ENCODE measurements around the gene C6orf47. TPM values are rescaled to one million over a fixed set of nuclear protein-coding genes. Genes with fewer than 3 reads are reported as not detected.

C6orf47 gene
- total RNA-seq: 18.3 and 21.0 TPM in 2 replicates

GRCh38 chr6:31660381-31661261 is at the start of gene C6orf47:
TSS of gene C6orf47 (minus strand) at chr6:31660778. CDS start at chr6:31659947, 831 bp downstream.

GRCh38 chr6:31706599-31706998 is 46.0 kb upstream of the C6orf47 start, which contains the start of gene LY6G6F:
TSS of gene LY6G6F (plus strand) at chr6:31706866. CDS start at chr6:31706907, 41 bp downstream.

GRCh38 chr6:31702819-31703716 is 42.5 kb upstream of the C6orf47 start, which contains the start of gene ABHD16A:
TSS of gene ABHD16A (minus strand) at chr6:31703324. CDS start at chr6:31703281, 43 bp downstream.

GRCh38 chr6:31680226-31681134 is 19.9 kb upstream of the C6orf47 start, which contains the start of gene LY6G5C:
TSS of gene LY6G5C (minus strand) at chr6:31681067. CDS start at chr6:31680373, 694 bp downstream.

GRCh38 chr6:31669676-31670075 is 9.1 kb upstream of the C6orf47 start, which contains the start of gene LY6G5B:
TSS of gene LY6G5B (plus strand) at chr6:31669976. CDS start at chr6:31670951, 975 bp downstream.

GRCh38 chr6:31665501-31666336 is 5.1 kb upstream of the C6orf47 start, which contains the start of gene CSNK2B:
TSS of gene CSNK2B (plus strand) at chr6:31666080. CDS start at chr6:31666832, 752 bp downstream.

GRCh38 chr6:31664790-31665500 is 4.4 kb upstream of the C6orf47 start, which contains the start of gene GPANK1:
TSS of gene GPANK1 (minus strand) at chr6:31664997. CDS start at chr6:31664478, 519 bp downstream.

GRCh38 chr6:31655349-31656237 is 5.0 kb downstream of the C6orf47 start, which contains the start of gene APOM:
TSS of gene APOM (plus strand) at chr6:31655894. CDS start at chr6:31655967, 73 bp downstream.

GRCh38 chr6:31620586-31621319 is 39.8 kb downstream of the C6orf47 start, which contains the start of gene PRRC2A:
TSS of gene PRRC2A (plus strand) at chr6:31620715. CDS start at chr6:31622790, 2,075 bp downstream.

GRCh38 chr6:31614684-31615578 is 45.6 kb downstream of the C6orf47 start, which contains the start of gene AIF1:
TSS of gene AIF1 (plus strand) at chr6:31615234. CDS start at chr6:31615330, 96 bp downstream.

Other genes starting within 250 kb of the C6orf47 start
- gene MICB, start 162.6 kb downstream of the C6orf47 start, total RNA-seq: 11.3 and 15.7 TPM in 2 replicates
- gene MCCD1, start 131.8 kb downstream of the C6orf47 start, total RNA-seq: not detected in 2 replicates
- gene DDX39B, start 118.8 kb downstream of the C6orf47 start, total RNA-seq: 296 and 474 TPM in 2 replicates
- gene ATP6V1G2, start 114.2 kb downstream of the C6orf47 start, total RNA-seq: 0.36 and 0.66 TPM in 2 replicates
- 24.7 and 29.7 TPM in 2 replicates for gene NFKBIL1, start 113.2 kb downstream of the C6orf47 start, total RNA-seq
- gene LTA, start 88.5 kb downstream of the C6orf47 start, total RNA-seq: not detected in 2 replicates
- gene TNF, start 85.2 kb downstream of the C6orf47 start, total RNA-seq: not detected in 2 replicates
- 2.1 and 2.3 TPM in 2 replicates for gene LTB, start 78.4 kb downstream of the C6orf47 start, total RNA-seq
- gene LST1, start 74.5 kb downstream of the C6orf47 start, total RNA-seq: 0.72 and 1.0 TPM in 2 replicates
- gene NCR3, start 67.8 kb downstream of the C6orf47 start, total RNA-seq: not detected in 2 replicates
- not detected in 2 replicates for gene AIF1, start 45.5 kb downstream of the C6orf47 start, total RNA-seq
- 31.2 and 39.4 TPM in 2 replicates for gene PRRC2A, start 40.1 kb downstream of the C6orf47 start, total RNA-seq
- 84.7 and 106 TPM in 2 replicates for gene BAG6, start 8.1 kb downstream of the C6orf47 start, total RNA-seq
- 0.19 and 0.54 TPM in 2 replicates for gene APOM, start 4.9 kb downstream of the C6orf47 start, total RNA-seq
- 11.3 and 11.6 TPM in 2 replicates for gene GPANK1, start 4.2 kb upstream of the C6orf47 start, total RNA-seq
- 88.2 and 101 TPM in 2 replicates for gene CSNK2B, start 5.3 kb upstream of the C6orf47 start, total RNA-seq
- 2.2 and 3.6 TPM in 2 replicates for gene LY6G5B, start 9.2 kb upstream of the C6orf47 start, total RNA-seq
- 1.1 and 1.3 TPM in 2 replicates for gene LY6G5C, start 20.3 kb upstream of the C6orf47 start, total RNA-seq
- 49.1 and 57.8 TPM in 2 replicates for gene ABHD16A, start 42.5 kb upstream of the C6orf47 start, total RNA-seq
- gene LY6G6F, start 46.1 kb upstream of the C6orf47 start, total RNA-seq: not detected in 2 replicates
- not detected in 2 replicates for gene LY6G6D, start 54.6 kb upstream of the C6orf47 start, total RNA-seq
- not detected in 2 replicates for gene LY6G6C, start 61.0 kb upstream of the C6orf47 start, total RNA-seq
- gene MPIG6B, start 62.6 kb upstream of the C6orf47 start, total RNA-seq: not detected in 2 replicates
- 82.0 and 106 TPM in 2 replicates for gene DDAH2, start 68.5 kb upstream of the C6orf47 start, total RNA-seq
- gene CLIC1, start 75.8 kb upstream of the C6orf47 start, total RNA-seq: 714 and 927 TPM in 2 replicates
- gene MSH5, start 79.2 kb upstream of the C6orf47 start, total RNA-seq: 3.7 and 4.6 TPM in 2 replicates
- 0.81 and 1.3 TPM in 2 replicates for gene SAPCD1, start 101.9 kb upstream of the C6orf47 start, total RNA-seq
- 0.09 TPM in 1 of 2 replicates, not detected in the other for gene VWA7, start 116.5 kb upstream of the C6orf47 start, total RNA-seq
- gene VARS1, start 135.0 kb upstream of the C6orf47 start, total RNA-seq: 64.4 and 67.7 TPM in 2 replicates
- gene LSM2, start 146.2 kb upstream of the C6orf47 start, total RNA-seq: 33.2 and 44.6 TPM in 2 replicates
- 0.72 and 0.85 TPM in 2 replicates for gene HSPA1L, start 154.5 kb upstream of the C6orf47 start, total RNA-seq
- gene HSPA1A, start 154.8 kb upstream of the C6orf47 start, total RNA-seq: 73.9 and 103 TPM in 2 replicates
- 73.8 and 84.7 TPM in 2 replicates for gene HSPA1B, start 167.0 kb upstream of the C6orf47 start, total RNA-seq
- gene NEU1, start 202.0 kb upstream of the C6orf47 start, total RNA-seq: 38.6 and 40.2 TPM in 2 replicates
- under 0.01 TPM in 1 of 2 replicates, not detected in the other for gene SLC44A4, start 218.2 kb upstream of the C6orf47 start, total RNA-seq
- gene EHMT2, start 236.9 kb upstream of the C6orf47 start, total RNA-seq: 54.2 and 56.9 TPM in 2 replicates
- 4.2 and 6.8 TPM in 2 replicates for gene ZBTB12, start 241.3 kb upstream of the C6orf47 start, total RNA-seq